ENCODE results near the gene SLC9A4.
"Not testable (repeated sequence)": the region's sequence is repeated elsewhere in the genome, so short reads cannot be mapped to it uniquely, and the experiment has no call there.

SLC9A4 gene

GRCh38 chr2:102544182-102544581, 71.2 kb downstream of the SLC9A4 start:
- no peak for DNase-seq (ENCODE audit: low read depth in 2 of 2, low spot score in 1 of 2)

- no peak for DNase-seq (ENCODE audit: low read depth in 2 of 2, low spot score in 1 of 2)
Observed at GRCh38 chr2:102547462-102547861, 74.4 kb downstream of the SLC9A4 start.

GRCh38 chr2:102549027-102549426, 76.0 kb downstream of the SLC9A4 start:
- DNase-seq (ENCODE audit: low read depth in 2 of 2, low spot score in 1 of 2) = no peak

- no peak for DNase-seq (ENCODE audit: low read depth in 2 of 2, low spot score in 1 of 2)
Observed at GRCh38 chr2:102550151-102550550, 77.1 kb downstream of the SLC9A4 start.

GRCh38 chr2:102551329-102552096, 78.5 kb downstream of the SLC9A4 start:
- DNase-seq (ENCODE audit: low read depth in 2 of 2, low spot score in 1 of 2) = no peak

- no peak for DNase-seq (ENCODE audit: low read depth in 2 of 2, low spot score in 1 of 2)
Observed at GRCh38 chr2:102553601-102554000, 80.6 kb downstream of the SLC9A4 start.

- DNase-seq (ENCODE audit: low read depth in 2 of 2, low spot score in 1 of 2) = no peak
Observed at GRCh38 chr2:102558463-102558862, 85.4 kb downstream of the SLC9A4 start.

- DNase-seq (ENCODE audit: low read depth in 2 of 2, low spot score in 1 of 2) = not testable (repeated sequence)
Observed at GRCh38 chr2:102562542-102562941, 89.5 kb downstream of the SLC9A4 start.

- no peak for DNase-seq (ENCODE audit: low read depth in 2 of 2, low spot score in 1 of 2)
Observed at GRCh38 chr2:102575888-102576287, 102.9 kb downstream of the SLC9A4 start.

GRCh38 chr2:102578376-102578775, 105.3 kb downstream of the SLC9A4 start:
- DNase-seq (ENCODE audit: low read depth in 2 of 2, low spot score in 1 of 2) = no peak

GRCh38 chr2:102581911-102582310, 108.9 kb downstream of the SLC9A4 start:
- no peak for DNase-seq (ENCODE audit: low read depth in 2 of 2, low spot score in 1 of 2)

- DNase-seq (ENCODE audit: low read depth in 2 of 2, low spot score in 1 of 2) = no peak
Observed at GRCh38 chr2:102582845-102583244, 109.8 kb downstream of the SLC9A4 start.

Data from stimulated activated CD8-positive, alpha-beta memory T cell treated with anti-CD3 and anti-CD28 coated beads, Interleukin-4, amount 100 ng/mL, for 1 hour (primary cell).